Epithelial cell of umbilical artery (primary cell): Measurements from ENCODE around the gene SZT2. TPM values are rescaled to one million over a fixed set of nuclear protein-coding genes. Genes with fewer than 3 reads are reported as not detected.

Experiments used
- total RNA-seq: library from RNA; depleted of rRNA; stranded (reverse); fragments of >200 nt; gene quantifications from 2 replicates; pipeline ENCODE4 v1.2.3, GENCODE V29; 2014

Gene SZT2
- 13.6 and 16.9 TPM in 2 replicates for total RNA-seq

GRCh38 chr1:43389326-43390313 lies at the start of gene SZT2, which contains the start of gene MED8:
Gene SZT2 (plus strand): TSS chr1:43389899. CDS start chr1:43389969, 70 bp downstream.
Gene MED8 (minus strand): TSS chr1:43389800. CDS start chr1:43389764, 36 bp downstream.

DNA sequence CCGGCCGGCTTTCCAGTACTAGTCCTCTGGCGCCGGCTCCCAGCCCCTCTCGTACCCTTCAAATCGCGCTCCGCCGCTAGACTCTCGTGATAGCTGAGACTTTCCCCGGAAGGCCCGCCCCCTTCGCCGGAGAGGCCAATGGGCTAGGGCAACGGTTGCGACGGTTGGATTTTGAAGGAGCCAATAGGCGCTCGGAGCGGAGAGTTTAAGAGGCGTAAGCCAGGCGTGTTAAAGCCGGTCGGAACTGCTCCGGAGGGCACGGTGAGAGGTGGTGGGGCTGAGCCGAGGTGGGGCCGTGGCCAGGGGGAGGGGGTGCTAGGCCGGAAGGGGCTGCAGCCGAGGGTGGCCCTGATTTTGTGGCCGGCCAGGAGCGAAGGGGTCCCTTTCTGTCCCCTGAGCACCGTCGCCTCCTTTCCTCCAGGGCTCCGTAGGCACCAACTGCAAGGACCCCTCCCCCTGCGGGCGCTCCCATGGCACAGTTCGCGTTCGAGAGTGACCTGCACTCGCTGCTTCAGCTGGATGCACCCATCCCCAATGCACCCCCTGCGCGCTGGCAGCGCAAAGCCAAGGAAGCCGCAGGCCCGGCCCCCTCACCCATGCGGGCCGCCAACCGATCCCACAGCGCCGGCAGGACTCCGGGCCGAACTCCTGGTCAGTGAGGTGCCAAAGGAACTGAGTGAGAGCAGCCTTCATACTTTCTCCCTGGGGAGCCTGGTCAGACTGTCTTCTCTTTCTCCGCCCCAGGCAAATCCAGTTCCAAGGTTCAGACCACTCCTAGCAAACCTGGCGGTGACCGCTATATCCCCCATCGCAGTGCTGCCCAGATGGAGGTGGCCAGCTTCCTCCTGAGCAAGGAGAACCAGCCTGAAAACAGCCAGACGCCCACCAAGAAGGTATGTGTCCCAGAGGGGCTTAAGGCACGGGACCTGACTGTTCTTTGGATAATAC lies 30.7 kb upstream of the SZT2 start, which contains the start of gene CDC20:
Gene CDC20 (plus strand): TSS at position 236 of the 948 bp plus-strand sequence. CDS start 235 bp downstream, at position 471.

DNA sequence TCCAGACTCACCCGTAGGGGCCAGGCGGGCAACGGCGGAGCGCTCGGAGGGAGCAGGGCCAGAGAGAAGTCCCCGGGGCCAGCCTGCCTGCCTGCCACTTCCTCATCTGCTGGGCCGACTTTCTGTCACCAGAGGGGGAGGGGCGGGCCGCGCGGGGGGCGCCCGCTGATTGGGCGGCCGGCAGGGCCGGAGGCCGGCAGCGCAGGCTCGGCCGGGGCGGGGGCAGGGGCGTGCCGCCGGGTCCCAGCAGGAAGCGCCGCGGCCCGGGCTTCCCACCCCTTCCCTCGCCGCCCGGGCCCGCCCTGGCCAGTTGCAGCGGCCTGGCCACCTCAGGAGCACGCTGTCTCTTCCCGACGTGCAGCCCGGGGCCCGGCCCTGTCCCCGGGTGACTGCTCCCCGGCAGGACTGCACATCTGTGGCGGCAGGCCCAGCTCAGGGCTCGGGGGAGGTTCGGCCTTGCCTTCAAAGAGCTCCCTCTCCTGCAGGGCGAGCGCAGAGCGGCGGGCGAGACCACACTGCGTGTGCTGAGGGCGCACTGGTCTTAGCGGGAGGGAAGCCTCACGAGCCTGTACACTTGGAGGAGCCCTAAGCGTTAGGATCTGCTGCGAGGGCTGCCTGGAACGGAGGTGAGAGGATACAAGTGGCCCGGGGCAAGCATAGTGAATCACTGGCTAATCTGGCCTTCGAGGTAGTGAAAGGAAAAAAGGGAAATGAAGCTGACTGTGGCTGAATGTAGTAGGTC lies 21.6 kb upstream of the SZT2 start, which contains the start of gene ELOVL1:
Gene ELOVL1 (minus strand): TSS at position 108 of the 742 bp plus-strand sequence. CDS start 2,402 bp downstream, outside the sequence.

GRCh38 chr1:43453442-43454269 lies 64.0 kb downstream of the SZT2 start, which contains the start of gene HYI:
Gene HYI (minus strand): TSS chr1:43453931. CDS start chr1:43453793, 138 bp downstream.

Other genes starting within 250 kb of the SZT2 start
- 147 and 151 TPM in 2 replicates for gene EBNA1BP2, start 217.6 kb upstream of the SZT2 start, total RNA-seq
- 0.15 and 0.32 TPM in 2 replicates for gene CFAP57, start 217.6 kb upstream of the SZT2 start, total RNA-seq
- not detected in 2 replicates for gene TMEM125, start 119.9 kb upstream of the SZT2 start, total RNA-seq
- gene C1orf210, start 104.3 kb upstream of the SZT2 start, total RNA-seq = not detected in 2 replicates
- 526 and 536 TPM in 2 replicates for gene TIE1, start 88.9 kb upstream of the SZT2 start, total RNA-seq
- not detected in 2 replicates for gene MPL, start 52.1 kb upstream of the SZT2 start, total RNA-seq
- 62.0 and 106 TPM in 2 replicates for gene CDC20, start 30.9 kb upstream of the SZT2 start, total RNA-seq
- 41.9 and 53.0 TPM in 2 replicates for gene ELOVL1, start 21.9 kb upstream of the SZT2 start, total RNA-seq
- gene MED8, start 99 bp upstream of the SZT2 start, total RNA-seq = 70.5 and 73.1 TPM in 2 replicates
- gene HYI, start 64.0 kb downstream of the SZT2 start, total RNA-seq = 77.6 and 137 TPM in 2 replicates
- gene PTPRF, start 141.0 kb downstream of the SZT2 start, total RNA-seq = 54.7 and 58.5 TPM in 2 replicates